ACC112 (cell line): ENCODE data around the gene PLA2G2F.

Experiments
- H2AFZ ChIP-seq: fragments of 200-600 bp; sonication (generic); one replicate; pipeline ENCODE4 v1.6.0; 2017; ENCODE audit warnings: antibody characterized with exemption, low read length; ENCODE audit not compliant: unreplicated experiment
- H3K27ac ChIP-seq: fragments of 200-600 bp; sonication (generic); 2 replicates; pipeline ENCODE4 v1.5.1; 2014; ENCODE audit warnings: low read depth, mild to moderate bottlenecking, antibody characterized with exemption, low read length, moderate library complexity
- H3K27me3 ChIP-seq: fragments of 200-600 bp; sonication (generic); 2 replicates; pipeline ENCODE4 v1.6.1; 2014; ENCODE audit warnings: mild to moderate bottlenecking, antibody characterized with exemption, low read length, moderate library complexity, mixed read lengths; ENCODE audit not compliant: insufficient read depth
- H3K36me3 ChIP-seq: fragments of 200-600 bp; sonication (generic); 2 replicates; pipeline ENCODE4 v1.6.1; 2016; ENCODE audit warnings: mild to moderate bottlenecking, antibody characterized with exemption, low read length, moderate library complexity, mixed read lengths; ENCODE audit not compliant: insufficient read depth
- H3K4me1 ChIP-seq: fragments of 200-600 bp; sonication (generic); one replicate; pipeline ENCODE4 v1.6.1; 2016; ENCODE audit warnings: low read length, mixed read lengths; ENCODE audit not compliant: insufficient read depth, unreplicated experiment, control insufficient read depth
- H3K4me3 ChIP-seq: fragments of 200-600 bp; sonication (generic); 2 replicates; pipeline ENCODE4 v1.5.1; 2014; ENCODE audit warnings: mild to moderate bottlenecking, low read depth, low read length
- H3K79me2 ChIP-seq: fragments of 200-600 bp; sonication (generic); one replicate; pipeline ENCODE4 v1.6.0; 2016; ENCODE audit warnings: low read length; ENCODE audit not compliant: control insufficient read depth, unreplicated experiment, insufficient read depth

Gene PLA2G2F

GRCh38 chr1:20114021-20114648 lies 25.0 kb upstream of the PLA2G2F start:
- H3K27ac ChIP-seq = no peak overlapping the region
- peaks cover 38% of the 10 kb centered on the region for H3K27me3 ChIP-seq
- no peak overlapping the region for H2AFZ ChIP-seq

GRCh38 chr1:20115479-20115878 lies 23.6 kb upstream of the PLA2G2F start:
- H3K79me2 ChIP-seq = no peaks in the 10 kb centered on the region
- H2AFZ ChIP-seq = no peak overlapping the region
- no peak overlapping the region for H3K4me3 ChIP-seq
- H3K27ac ChIP-seq = no peak overlapping the region
- H3K36me3 ChIP-seq = no peaks in the 10 kb centered on the region
- no peaks in the 10 kb centered on the region for H3K4me1 ChIP-seq
- peaks cover 45% of the 10 kb centered on the region for H3K27me3 ChIP-seq

More at GRCh38 chr1:20114021-20114648, 25.0 kb upstream of the PLA2G2F start:
- Histone ChIP-seq H3K4me3 (no peak overlapping the region), H3K4me1 (no peaks in the 10 kb centered on the region), H3K36me3 (no peaks in the 10 kb centered on the region), H3K79me2 (no peaks in the 10 kb centered on the region)

GRCh38 chr1:20115916-20116315 lies 23.2 kb upstream of the PLA2G2F start:
- Histone ChIP-seq H3K36me3 (no peaks in the 10 kb centered on the region), H2AFZ (no peak overlapping the region), H3K4me1 (no peaks in the 10 kb centered on the region), H3K27me3 (peaks cover 50% of the 10 kb centered on the region), H3K4me3 (no peak overlapping the region), H3K79me2 (no peaks in the 10 kb centered on the region), H3K27ac (no peak overlapping the region)

- H3K27me3 ChIP-seq = peaks cover 63% of the 10 kb centered on the region
- H3K4me3 ChIP-seq = no peak overlapping the region
- no peak overlapping the region for H3K27ac ChIP-seq
- H2AFZ ChIP-seq = no peak overlapping the region
- no peaks in the 10 kb centered on the region for H3K36me3 ChIP-seq
- no peaks in the 10 kb centered on the region for H3K79me2 ChIP-seq
- no peaks in the 10 kb centered on the region for H3K4me1 ChIP-seq
These were observed 21.9 kb upstream of the PLA2G2F start for GRCh38 chr1:20117236-20117635.

GRCh38 chr1:20119347-20119746 lies 19.8 kb upstream of the PLA2G2F start, which contains the start of gene PLA2G2D:
TSS of gene PLA2G2D (minus strand) at chr1:20119536. CDS start at chr1:20119498, 38 bp downstream.
- Histone ChIP-seq H3K4me1 (peaks cover 3% of the 10 kb centered on the region), H3K27me3 (peaks cover 57% of the 10 kb centered on the region), H2AFZ (no peak within 1 kb of the TSS), H3K4me3 (no peak within 1 kb of the TSS), H3K27ac (no peak within 1 kb of the TSS), H3K79me2 (no peaks in the 10 kb centered on the region), H3K36me3 (no peaks in the 10 kb centered on the region)

GRCh38 chr1:20120796-20121195 lies 18.3 kb upstream of the PLA2G2F start:
- Histone ChIP-seq H3K27me3 (peaks cover 51% of the 10 kb centered on the region), H3K4me1 (peaks cover 4% of the 10 kb centered on the region), H3K79me2 (no peaks in the 10 kb centered on the region), H3K36me3 (no peaks in the 10 kb centered on the region), H3K4me3 (no peak overlapping the region), H2AFZ (no peak overlapping the region), H3K27ac (no peak overlapping the region)

- Histone ChIP-seq H3K4me3 (no peak overlapping the region), H3K36me3 (no peaks in the 10 kb centered on the region), H3K27ac (no peak overlapping the region), H3K27me3 (peaks cover 28% of the 10 kb centered on the region), H3K79me2 (no peaks in the 10 kb centered on the region), H3K4me1 (peaks cover 4% of the 10 kb centered on the region), H2AFZ (no peak overlapping the region)
These were observed 15.2 kb upstream of the PLA2G2F start for GRCh38 chr1:20123722-20124455.

GRCh38 chr1:20124456-20125057 lies 14.6 kb upstream of the PLA2G2F start:
- Histone ChIP-seq H2AFZ (no peak overlapping the region), H3K27ac (no peak overlapping the region)

GRCh38 chr1:20125100-20125499 lies 14.0 kb upstream of the PLA2G2F start:
- peaks cover 20% of the 10 kb centered on the region for H3K27me3 ChIP-seq
- H3K79me2 ChIP-seq = no peaks in the 10 kb centered on the region
- H3K4me3 ChIP-seq = no peak overlapping the region
- H3K36me3 ChIP-seq = no peaks in the 10 kb centered on the region
- no peak overlapping the region for H2AFZ ChIP-seq
- H3K4me1 ChIP-seq = peaks cover 4% of the 10 kb centered on the region
- H3K27ac ChIP-seq = no peak overlapping the region

More at GRCh38 chr1:20124456-20125057, 14.6 kb upstream of the PLA2G2F start:
- Histone ChIP-seq H3K36me3 (no peaks in the 10 kb centered on the region), H3K4me1 (peaks cover 4% of the 10 kb centered on the region), H3K4me3 (no peak overlapping the region), H3K79me2 (no peaks in the 10 kb centered on the region), H3K27me3 (peaks cover 24% of the 10 kb centered on the region)

GRCh38 chr1:20126041-20126805 lies 12.9 kb upstream of the PLA2G2F start:
- Histone ChIP-seq H3K4me3 (no peak overlapping the region), H3K27me3 (peaks cover 11% of the 10 kb centered on the region), H3K27ac (no peak overlapping the region), H3K36me3 (no peaks in the 10 kb centered on the region), H3K4me1 (peaks cover 4% of the 10 kb centered on the region), H2AFZ (no peak overlapping the region), H3K79me2 (no peaks in the 10 kb centered on the region)
